PC-9 (cell line): ENCODE results near the gene PCDHB15.
"Not testable (repeated sequence)": the region's sequence is repeated elsewhere in the genome, so short reads cannot be mapped to it uniquely, and the experiment has no call there.

Experiments
- EZH2 ChIP-seq: fragments of 200-600 bp; sonication (generic); IDR thresholded peaks from 2 replicates; pipeline ENCODE4 v1.8.0; 2017; ENCODE audit warnings: antibody characterized with exemption, low read depth
- TF ChIP-seq, protein P1 (sequence below): fragments of 200-600 bp; sonication (generic); conservative IDR thresholded peaks from 2 replicates; pipeline ENCODE4 v1.6.1; 2017; ENCODE audit warnings: mixed run types, antibody characterized with exemption, mild to moderate bottlenecking, moderate library complexity

- TF ChIP-seq, protein P1, sequence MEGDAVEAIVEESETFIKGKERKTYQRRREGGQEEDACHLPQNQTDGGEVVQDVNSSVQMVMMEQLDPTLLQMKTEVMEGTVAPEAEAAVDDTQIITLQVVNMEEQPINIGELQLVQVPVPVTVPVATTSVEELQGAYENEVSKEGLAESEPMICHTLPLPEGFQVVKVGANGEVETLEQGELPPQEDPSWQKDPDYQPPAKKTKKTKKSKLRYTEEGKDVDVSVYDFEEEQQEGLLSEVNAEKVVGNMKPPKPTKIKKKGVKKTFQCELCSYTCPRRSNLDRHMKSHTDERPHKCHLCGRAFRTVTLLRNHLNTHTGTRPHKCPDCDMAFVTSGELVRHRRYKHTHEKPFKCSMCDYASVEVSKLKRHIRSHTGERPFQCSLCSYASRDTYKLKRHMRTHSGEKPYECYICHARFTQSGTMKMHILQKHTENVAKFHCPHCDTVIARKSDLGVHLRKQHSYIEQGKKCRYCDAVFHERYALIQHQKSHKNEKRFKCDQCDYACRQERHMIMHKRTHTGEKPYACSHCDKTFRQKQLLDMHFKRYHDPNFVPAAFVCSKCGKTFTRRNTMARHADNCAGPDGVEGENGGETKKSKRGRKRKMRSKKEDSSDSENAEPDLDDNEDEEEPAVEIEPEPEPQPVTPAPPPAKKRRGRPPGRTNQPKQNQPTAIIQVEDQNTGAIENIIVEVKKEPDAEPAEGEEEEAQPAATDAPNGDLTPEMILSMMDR = not testable (repeated sequence)
- TF ChIP-seq EZH2 = not testable (repeated sequence)
Observed at GRCh38 chr5:141216035-141216434, 29.2 kb upstream of the PCDHB15 start.
